CD4-positive, alpha-beta memory T cell (primary cell): ENCODE measurements around the gene SELENON. TPM values are rescaled to one million over a fixed set of nuclear protein-coding genes. Genes with fewer than 3 reads are reported as not detected.

Experiments used
- CTCF ChIA-PET: fragments of 350-600 bp; sonication (Branson Sonifier 250); formaldehyde crosslinking; loops from one replicate; lab custom pipeline; 2021; ENCODE audit warnings: inconsistent platforms; ENCODE audit not compliant: partially characterized antibody; lab: Charles Lee
- POLR2A ChIA-PET: fragments of 350-600 bp; sonication (Branson Sonifier 250); formaldehyde crosslinking; loops from one replicate; lab custom pipeline; 2021; ENCODE audit not compliant: partially characterized antibody; lab: Charles Lee
- DNase-seq, 5 donors: peaks; one replicate each; pipeline versions ENCODE4 v3.0.0 to v3.0.0-alpha.2; 2020 to 2022; ENCODE audit warnings: mixed read lengths in 1 of 5
- H3K27ac ChIP-seq: one replicate; pipeline ENCODE4 v1.7.0; 2013; ENCODE audit warnings: low read depth, low read length
- H3K27me3 ChIP-seq: 2 replicates; pipeline ENCODE4 v1.7.0; 2013; ENCODE audit warnings: mild to moderate bottlenecking, low read length, moderate library complexity; ENCODE audit not compliant: insufficient read depth
- H3K36me3 ChIP-seq: 2 replicates; pipeline ENCODE4 v1.7.0; 2013; ENCODE audit warnings: mild to moderate bottlenecking, low read length, moderate library complexity; ENCODE audit not compliant: insufficient read depth
- H3K4me1 ChIP-seq: 2 replicates; pipeline ENCODE4 v1.7.0; 2013; ENCODE audit warnings: mild to moderate bottlenecking, low read length, moderate library complexity; ENCODE audit not compliant: insufficient read depth
- H3K4me3 ChIP-seq, 2 donors: one replicate each; pipeline ENCODE4 v1.7.0; 2013; ENCODE audit warnings: low read length in 2 of 2, mild to moderate bottlenecking in 1 of 2
- H3K9me3 ChIP-seq, 2 donors: one replicate each; pipeline ENCODE4 v1.7.0; 2013; ENCODE audit warnings: low read length in 2 of 2, control low read depth in 1 of 2; ENCODE audit not compliant: control insufficient read depth in 1 of 2
- H3K27ac Mint-ChIP-seq, 7 donors: one replicate each; pipeline ENCODE4 v1.8.0; 2020 to 2021; ENCODE audit warnings: mixed read lengths in 7 of 7, mild to moderate bottlenecking in 6 of 7, inconsistent platforms in 3 of 7, moderate library complexity in 3 of 7
- H3K27me3 Mint-ChIP-seq, 2 donors: one replicate each; pipeline ENCODE4 v1.8.0; 2020 to 2021; ENCODE audit warnings: mixed read lengths in 2 of 2
- H3K36me3 Mint-ChIP-seq, 2 donors: one replicate each; pipeline ENCODE4 v1.8.0; 2020 to 2021; ENCODE audit warnings: mixed read lengths in 2 of 2, inconsistent platforms in 1 of 2, mild to moderate bottlenecking in 1 of 2
- H3K4me1 Mint-ChIP-seq, 4 donors: one replicate each; pipeline ENCODE4 v1.8.0; 2020 to 2021; ENCODE audit warnings: mixed read lengths in 4 of 4, mild to moderate bottlenecking in 1 of 4
- H3K4me3 Mint-ChIP-seq, 8 donors: one replicate each; pipeline ENCODE4 v1.8.0; 2020 to 2021; ENCODE audit warnings: mixed read lengths in 8 of 8, mild to moderate bottlenecking in 7 of 8, moderate library complexity in 6 of 8, inconsistent platforms in 3 of 8
- H3K9me3 Mint-ChIP-seq, 8 donors: one replicate each; pipeline ENCODE4 v1.8.0; 2020 to 2021; ENCODE audit warnings: mixed read lengths in 8 of 8, mild to moderate bottlenecking in 5 of 8, inconsistent platforms in 3 of 8, moderate library complexity in 1 of 8
- intact Hi-C: fragments of 100-400 bp; cut with micrococcal nuclease; formaldehyde crosslinking; loops from one replicate; pipeline ENCODE4 v1.15.1; 2023
- polyA plus RNA-seq, 2 donors: library from polyadenylated mRNA; unstranded; fragments of 300-500 nt; fragmentation: Illumina TruSeq; gene quantifications; one replicate each; pipeline ENCODE4 v1.2.3, GENCODE V29; 2021
- total RNA-seq, 2 experiments: library from RNA; stranded (reverse); gene quantifications; one replicate each; pipeline ENCODE4 v1.2.3, GENCODE V29; 2021

Gene SELENON
- total and polyA plus RNA-seq, 4 experiments from 2014 or later: 0.65 to 26.2 (median 15.6) TPM

- H3K9me3 ChIP-seq: no peaks in the 10 kb centered on the region
- Mint-ChIP-seq H3K4me3 (no peak overlapping the region), H3K27ac (peak overlapping the region in 4 of 7 donors; percentile 25 to 62 (median 49)), H3K27me3 (no peaks in the 10 kb centered on the region), H3K4me1 (peaks cover 0 to 4% (median 0%) of the 10 kb centered on the region in 4 donors), H3K36me3 (peaks cover 23 to 39% of the 10 kb centered on the region in 2 donors), H3K9me3 (no peaks in the 10 kb centered on the region)
- H3K27me3 ChIP-seq: no peaks in the 10 kb centered on the region
- H3K27ac ChIP-seq: no peak overlapping the region
- DNase-seq: no peak
- intact Hi-C loops: no loop called here
- H3K4me1 ChIP-seq: no peaks in the 10 kb centered on the region
- no peak overlapping the region for H3K4me3 ChIP-seq
- CTCF ChIA-PET: no interaction called here
- no peaks in the 10 kb centered on the region for H3K36me3 ChIP-seq
- POLR2A ChIA-PET: interaction anchor here (4.2 kb wide), 1 partner anchor 9 kb away, joined by 22 read pairs; no protein-coding TSS in a partner anchor
These were observed 15.4 kb upstream of the SELENON start for GRCh38 chr1:25784575-25785051.

GRCh38 chr1:25785333-25786067 lies 14.5 kb upstream of the SELENON start:
- Mint-ChIP-seq H3K4me1 (peaks cover 0 to 4% (median 2%) of the 10 kb centered on the region in 4 donors), H3K9me3 (no peaks in the 10 kb centered on the region), H3K27me3 (no peaks in the 10 kb centered on the region), H3K27ac (peak overlapping the region in 2 of 7 donors; percentile 29 to 70), H3K36me3 (peaks cover 28 to 39% of the 10 kb centered on the region in 2 donors), H3K4me3 (no peak overlapping the region)
- intact Hi-C loops: no loop called here
- Histone ChIP-seq H3K27ac (no peak overlapping the region), H3K4me1 (no peaks in the 10 kb centered on the region), H3K27me3 (no peaks in the 10 kb centered on the region), H3K4me3 (no peak overlapping the region), H3K9me3 (no peaks in the 10 kb centered on the region), H3K36me3 (no peaks in the 10 kb centered on the region)
- no peak for DNase-seq
- ChIA-PET POLR2A (interaction anchor here (4.2 kb wide), 1 partner anchor 10 kb away, joined by 22 read pairs; no protein-coding TSS in a partner anchor), CTCF (no interaction called here)

GRCh38 chr1:25786887-25787759 lies 12.9 kb upstream of the SELENON start:
- POLR2A ChIA-PET: interaction anchor here (1.0 to 4.2 kb wide), 3 partner anchors 11 to 42 kb away, joined by 3 to 22 read pairs (median 4); partner anchors contain the start of gene MTFR1L
- peaks cover 28 to 35% of the 10 kb centered on the region in 2 donors for H3K36me3 Mint-ChIP-seq
- peak overlapping the region in 2 of 7 donors; percentile 2 to 61 for H3K27ac Mint-ChIP-seq

GRCh38 chr1:25787760-25788166 lies 12.2 kb upstream of the SELENON start:
- Mint-ChIP-seq H3K36me3 (peaks cover 22 to 31% of the 10 kb centered on the region in 2 donors), H3K4me3 (no peak overlapping the region), H3K4me1 (peaks cover 0 to 4% (median under 1%) of the 10 kb centered on the region in 4 donors), H3K27me3 (no peaks in the 10 kb centered on the region), H3K9me3 (no peaks in the 10 kb centered on the region), H3K27ac (peak overlapping the region in 3 of 7 donors; percentile 1 to 77 (median 29))
- no peaks in the 10 kb centered on the region for H3K27me3 ChIP-seq
- H3K27ac ChIP-seq: no peak overlapping the region
- no peaks in the 10 kb centered on the region for H3K4me1 ChIP-seq
- intact Hi-C loops: no loop called here
- no peaks in the 10 kb centered on the region for H3K36me3 ChIP-seq
- DNase-seq: no peak
- ChIA-PET CTCF (interaction anchor here (0.9 to 2.4 kb wide), 3 partner anchors 20 to 179 kb away, joined by 3 to 12 read pairs (median 6); no protein-coding TSS in a partner anchor), POLR2A (interaction anchor here (1.0 to 4.2 kb wide), 3 partner anchors 12 to 43 kb away, joined by 3 to 22 read pairs (median 4); partner anchors contain the start of gene MTFR1L)
- H3K4me3 ChIP-seq: no peak overlapping the region
- H3K9me3 ChIP-seq: no peaks in the 10 kb centered on the region

More at GRCh38 chr1:25786887-25787759, 12.9 kb upstream of the SELENON start:
- Mint-ChIP-seq H3K27me3 (no peaks in the 10 kb centered on the region), H3K9me3 (no peaks in the 10 kb centered on the region), H3K4me3 (no peak overlapping the region), H3K4me1 (peaks cover 0 to 4% (median 1%) of the 10 kb centered on the region in 4 donors)
- H3K9me3 ChIP-seq: no peaks in the 10 kb centered on the region
- CTCF ChIA-PET: interaction anchor here (0.9 to 2.4 kb wide), 2 partner anchors 164 to 178 kb away, joined by 3 to 12 read pairs; no protein-coding TSS in a partner anchor
- no peak for DNase-seq
- intact Hi-C loops: no loop called here
- no peaks in the 10 kb centered on the region for H3K4me1 ChIP-seq
- H3K27me3 ChIP-seq: no peaks in the 10 kb centered on the region
- no peak overlapping the region for H3K27ac ChIP-seq
- H3K36me3 ChIP-seq: no peaks in the 10 kb centered on the region
- H3K4me3 ChIP-seq: no peak overlapping the region

- peaks cover 8 to 17% of the 10 kb centered on the region in 2 donors for H3K36me3 Mint-ChIP-seq
- ChIA-PET POLR2A (interaction anchor here (0.5 to 1.5 kb wide), 2 partner anchors 114 to 258 kb away, joined by 3 read pairs; no protein-coding TSS in a partner anchor), CTCF (no interaction called here)
- Histone ChIP-seq H3K4me3 (no peak overlapping the region), H3K9me3 (no peaks in the 10 kb centered on the region), H3K27me3 (no peaks in the 10 kb centered on the region), H3K36me3 (no peaks in the 10 kb centered on the region), H3K4me1 (no peaks in the 10 kb centered on the region), H3K27ac (no peak overlapping the region)
- intact Hi-C loops: loop anchor here (10.0 kb wide), 1 partner anchor 546 kb away; the partner anchor contains the start of gene RSRP1
- H3K4me3 Mint-ChIP-seq: no peak overlapping the region
- no peaks in the 10 kb centered on the region for H3K27me3 Mint-ChIP-seq
- H3K27ac Mint-ChIP-seq: peak overlapping the region in 3 of 7 donors; percentile 37 to 81 (median 74)
- H3K9me3 Mint-ChIP-seq: no peaks in the 10 kb centered on the region
- DNase-seq: no peak
- H3K4me1 Mint-ChIP-seq: peaks cover 2 to 13% (median 6%) of the 10 kb centered on the region in 4 donors
These were observed 9.5 kb upstream of the SELENON start for GRCh38 chr1:25790472-25790871.

- Histone ChIP-seq H3K4me3 (no peak overlapping the region), H3K27me3 (no peaks in the 10 kb centered on the region), H3K4me1 (peaks cover 13% of the 10 kb centered on the region), H3K9me3 (no peaks in the 10 kb centered on the region), H3K27ac (no peak overlapping the region), H3K36me3 (no peaks in the 10 kb centered on the region)
- intact Hi-C loops: loop anchor here (10.0 kb wide), 1 partner anchor 547 kb away; the partner anchor contains the start of gene RSRP1
- Mint-ChIP-seq H3K4me1 (peaks cover 12 to 29% (median 19%) of the 10 kb centered on the region in 4 donors), H3K36me3 (peaks cover 8 to 11% of the 10 kb centered on the region in 2 donors), H3K27me3 (peaks cover 0 to 2% of the 10 kb centered on the region in 2 donors), H3K27ac (peak overlapping the region in 2 of 7 donors; percentile 88), H3K4me3 (peak overlapping the region in 1 of 8 donors; percentile 72), H3K9me3 (peaks cover 0 to 2% (median 0%) of the 10 kb centered on the region in 8 donors)
- CTCF ChIA-PET: interaction anchor here (13.3 kb wide), 1 partner anchor 181 kb away, joined by 218 read pairs; no protein-coding TSS in a partner anchor
- POLR2A ChIA-PET: interaction anchor here (0.8 to 5.1 kb wide), 2 partner anchors 18 to 175 kb away, joined by 3 to 46 read pairs; partner anchors contain the start of gene MAN1C1
- no peak for DNase-seq
These were observed 7.9 kb upstream of the SELENON start for GRCh38 chr1:25792115-25792514.
